Vagina (tissue), 2 donors: ENCODE measurements around the gene VMAC. TPM values are rescaled to one million over a fixed set of nuclear protein-coding genes. Genes with fewer than 3 reads are reported as not detected.
A peak's percentile ranks its signal among the peaks of the same experiment; 100 is the strongest.

ENCODE experiments used
- DNase-seq, 2 donors: peaks; one replicate each; pipeline ENCODE4 v3.0.0-alpha.2; 2017; ENCODE audit errors: extremely low spot score in 2 of 2
- H3K27ac ChIP-seq: fragments of 200-600 bp; sonication (generic); one replicate; pipeline ENCODE4 v1.5.1; 2019
- H3K27me3 ChIP-seq: fragments of 200-600 bp; sonication (generic); one replicate; pipeline ENCODE4 v1.5.1; 2019
- H3K36me3 ChIP-seq, 2 donors: fragments of 200-600 bp; sonication (generic); one replicate each; pipeline ENCODE4 v1.5.1; 2017 to 2019
- H3K4me1 ChIP-seq: fragments of 200-600 bp; sonication (generic); one replicate; pipeline ENCODE4 v1.5.1; 2019
- H3K4me3 ChIP-seq, 2 donors: fragments of 200-600 bp; sonication (generic); 1 replicate in 1 of 2; 2 replicates in 1 of 2; pipeline ENCODE4 v1.5.1; 2016 to 2019
- H3K9me3 ChIP-seq: fragments of 200-600 bp; sonication (generic); one replicate; pipeline ENCODE4 v1.5.1; 2019
- POLR2A ChIP-seq, 2 donors: fragments of 450-650 bp; IDR thresholded peaks; one replicate each; pipeline ENCODE4 v1.6.1; 2017; ENCODE audit warnings: antibody characterized with exemption in 2 of 2, mild to moderate bottlenecking in 2 of 2, moderate library complexity in 2 of 2
- POLR2AphosphoS5 ChIP-seq, 2 donors: sonication (generic); formaldehyde crosslinking; IDR thresholded peaks; one replicate each; pipeline ENCODE4 v1.9.0; 2017; ENCODE audit warnings: antibody characterized with exemption in 2 of 2, mild to moderate bottlenecking in 2 of 2, low read depth in 1 of 2; ENCODE audit not compliant: insufficient read depth in 1 of 2
- intact Hi-C: fragments of 100-400 bp; cut with DNase I; formaldehyde crosslinking; loops from one replicate; pipeline ENCODE4 v1.15.1; 2023
- total RNA-seq: library from RNA; depleted of rRNA; stranded (reverse); fragments of >200 nt; gene quantifications from one replicate; pipeline ENCODE4 v1.2.3, GENCODE V29; 2016
- TF ChIP-seq, protein P1 (sequence below), 3 experiments: fragments of 450-650 bp in 2 of 3; fragments of 200-600 bp in 1 of 3; sonication (generic) in 1 of 3; IDR thresholded peaks; one replicate each; pipeline ENCODE4 v1.5.1; 2017 to 2019; ENCODE audit warnings: antibody characterized with exemption in 3 of 3, mild to moderate bottlenecking in 2 of 3, moderate library complexity in 2 of 3

Gene VMAC
- total RNA-seq, 1 donor from 2014 or later, result 7.9 TPM

DNA sequence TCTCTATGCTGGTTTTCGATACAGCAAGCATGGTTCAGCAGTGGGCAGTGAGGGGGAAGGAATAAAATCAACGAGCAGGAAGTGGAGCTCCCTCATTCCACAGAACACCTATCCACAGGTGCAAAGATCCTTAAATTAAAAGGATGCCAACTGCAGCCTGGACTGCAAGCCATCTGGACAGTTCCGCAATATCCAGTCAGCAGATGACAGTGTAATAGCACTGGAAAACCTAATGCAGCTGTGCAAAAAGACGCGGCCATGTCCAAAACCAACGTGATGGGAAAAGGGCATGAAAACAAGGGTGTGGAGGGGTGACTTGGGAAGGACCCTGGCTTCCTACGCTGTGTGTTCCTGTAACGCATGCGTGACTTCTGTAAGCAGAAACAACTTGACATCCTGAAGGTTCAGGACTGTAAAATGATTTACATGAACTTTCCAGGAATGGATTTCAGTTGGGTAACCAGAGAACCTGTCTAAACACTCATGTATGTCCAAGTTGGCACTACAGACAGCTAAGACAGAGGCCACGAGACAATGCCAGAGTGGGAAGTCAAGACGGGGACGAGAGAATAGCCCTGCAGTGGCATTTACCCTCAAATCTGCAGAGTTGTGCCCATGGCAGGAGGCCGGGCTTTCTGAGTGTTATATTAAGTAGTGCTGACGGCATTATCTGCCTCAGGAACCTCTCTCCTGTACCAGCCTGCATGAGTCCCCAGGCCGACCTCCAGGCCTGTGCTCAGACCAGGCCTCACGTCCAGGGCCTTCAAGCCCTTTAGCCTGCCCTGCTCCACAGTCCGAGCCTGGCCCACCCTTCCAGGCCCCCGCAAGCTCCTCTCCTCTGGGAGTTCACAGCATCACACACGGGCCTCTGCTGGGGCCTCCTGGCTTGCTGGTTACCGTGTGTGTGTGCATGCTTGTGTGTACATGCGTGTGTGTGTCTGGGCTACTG is 35.9 kb downstream of the VMAC start:
- no peaks in the 10 kb centered on the region for H3K9me3 ChIP-seq
- intact Hi-C loops, result no loop called here
- TF ChIP-seq, protein P1, sequence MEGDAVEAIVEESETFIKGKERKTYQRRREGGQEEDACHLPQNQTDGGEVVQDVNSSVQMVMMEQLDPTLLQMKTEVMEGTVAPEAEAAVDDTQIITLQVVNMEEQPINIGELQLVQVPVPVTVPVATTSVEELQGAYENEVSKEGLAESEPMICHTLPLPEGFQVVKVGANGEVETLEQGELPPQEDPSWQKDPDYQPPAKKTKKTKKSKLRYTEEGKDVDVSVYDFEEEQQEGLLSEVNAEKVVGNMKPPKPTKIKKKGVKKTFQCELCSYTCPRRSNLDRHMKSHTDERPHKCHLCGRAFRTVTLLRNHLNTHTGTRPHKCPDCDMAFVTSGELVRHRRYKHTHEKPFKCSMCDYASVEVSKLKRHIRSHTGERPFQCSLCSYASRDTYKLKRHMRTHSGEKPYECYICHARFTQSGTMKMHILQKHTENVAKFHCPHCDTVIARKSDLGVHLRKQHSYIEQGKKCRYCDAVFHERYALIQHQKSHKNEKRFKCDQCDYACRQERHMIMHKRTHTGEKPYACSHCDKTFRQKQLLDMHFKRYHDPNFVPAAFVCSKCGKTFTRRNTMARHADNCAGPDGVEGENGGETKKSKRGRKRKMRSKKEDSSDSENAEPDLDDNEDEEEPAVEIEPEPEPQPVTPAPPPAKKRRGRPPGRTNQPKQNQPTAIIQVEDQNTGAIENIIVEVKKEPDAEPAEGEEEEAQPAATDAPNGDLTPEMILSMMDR (IDR thresholded peaks at IDR 0.05), result no peak
- TF ChIP-seq POLR2AphosphoS5 (IDR thresholded peaks at IDR 0.05; ENCODE audit: insufficient read depth in 1 of 2, low read depth in 1 of 2) (no peak), POLR2A (IDR thresholded peaks at IDR 0.05) (no peak)
- peaks cover 14% of the 10 kb centered on the region for H3K4me1 ChIP-seq
- no peaks in the 10 kb centered on the region for H3K27me3 ChIP-seq
- H3K27ac ChIP-seq, result no peak overlapping the region
- peaks cover 0 to 18% of the 10 kb centered on the region in 2 donors for H3K36me3 ChIP-seq
- no peak for DNase-seq
- H3K4me3 ChIP-seq, result no peak overlapping the region

DNA sequence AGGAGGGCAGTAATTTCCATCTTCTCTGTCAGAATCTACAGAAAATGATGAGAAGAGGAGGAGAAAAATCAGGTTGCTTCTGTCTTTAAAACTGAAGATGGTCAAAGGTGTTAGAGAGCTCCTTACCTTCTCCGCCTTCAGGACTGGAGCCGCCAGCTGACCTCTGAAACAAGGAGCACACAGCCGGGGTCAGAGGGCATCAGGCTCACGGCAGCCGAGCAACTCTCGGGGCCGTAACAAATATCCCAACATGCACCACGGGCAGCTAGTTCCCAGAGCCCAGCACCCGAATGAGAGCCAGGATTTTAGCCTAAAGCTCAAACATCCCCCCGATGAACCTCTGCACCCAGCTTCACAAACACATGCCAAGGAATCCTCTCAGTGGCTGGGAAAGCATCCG is 37.0 kb downstream of the VMAC start:
- Histone ChIP-seq H3K27me3 (no peaks in the 10 kb centered on the region), H3K36me3 (peaks cover 0 to 12% of the 10 kb centered on the region in 2 donors), H3K4me3 (no peak overlapping the region), H3K9me3 (no peaks in the 10 kb centered on the region), H3K27ac (no peak overlapping the region), H3K4me1 (peaks cover 15% of the 10 kb centered on the region)
- no peak for DNase-seq
- intact Hi-C loops, result no loop called here
- TF ChIP-seq, protein P1 (IDR thresholded peaks at IDR 0.05), result no peak
- TF ChIP-seq POLR2A (IDR thresholded peaks at IDR 0.05) (no peak), POLR2AphosphoS5 (IDR thresholded peaks at IDR 0.05; ENCODE audit: insufficient read depth in 1 of 2, low read depth in 1 of 2) (no peak)

DNA sequence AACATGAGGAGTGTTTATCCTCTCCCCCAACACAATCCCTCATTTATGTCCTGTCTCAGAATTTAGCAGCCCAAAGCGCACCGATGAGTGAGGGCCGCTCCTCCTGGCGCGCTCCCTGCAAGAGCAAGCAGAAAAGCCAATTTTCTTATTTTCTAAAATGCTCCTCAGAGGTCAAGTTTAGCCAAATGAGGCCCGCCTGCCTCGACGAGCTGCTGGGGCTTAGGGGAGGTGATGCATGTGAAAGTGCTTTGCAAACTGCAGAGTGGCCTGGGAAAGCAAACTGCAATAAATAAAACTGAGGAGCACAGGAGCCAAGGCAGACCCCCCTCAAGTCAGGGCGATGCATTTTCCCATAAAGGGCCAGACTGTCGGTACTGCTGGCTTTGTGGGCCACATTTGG is 38.4 kb downstream of the VMAC start:
- no peak for DNase-seq
- Histone ChIP-seq H3K4me3 (no peak overlapping the region), H3K4me1 (peaks cover 24% of the 10 kb centered on the region), H3K9me3 (no peaks in the 10 kb centered on the region), H3K36me3 (peaks cover 0 to 12% of the 10 kb centered on the region in 2 donors), H3K27ac (peak overlapping the region; percentile 5), H3K27me3 (no peaks in the 10 kb centered on the region)
- intact Hi-C loops, result no loop called here
- TF ChIP-seq POLR2AphosphoS5 (IDR thresholded peaks at IDR 0.05; ENCODE audit: insufficient read depth in 1 of 2, low read depth in 1 of 2) (no peak), POLR2A (IDR thresholded peaks at IDR 0.05) (no peak)
- TF ChIP-seq, protein P1 (IDR thresholded peaks at IDR 0.05), result no peak

DNA sequence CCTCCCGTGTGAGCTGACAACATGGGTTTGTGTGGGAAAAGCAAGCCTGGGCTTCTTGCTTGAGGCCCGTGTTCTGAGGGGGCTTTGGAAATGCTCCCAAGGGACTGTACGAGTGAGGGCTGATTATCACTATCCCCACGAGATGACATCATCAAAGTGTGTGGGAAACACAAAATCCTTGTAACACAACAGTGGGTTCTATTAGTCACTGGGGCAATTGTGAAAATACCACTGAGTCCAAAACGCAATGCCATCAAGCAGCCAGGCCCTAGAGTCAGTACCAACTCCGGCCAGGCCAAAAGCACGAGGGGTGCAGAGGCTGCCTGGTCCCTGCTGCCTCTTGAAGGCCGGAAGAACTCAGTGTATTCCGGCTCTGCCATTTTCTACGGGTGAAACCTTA is 39.0 kb downstream of the VMAC start:
- Histone ChIP-seq H3K36me3 (peaks cover 0 to 12% of the 10 kb centered on the region in 2 donors), H3K27ac (no peak overlapping the region), H3K4me3 (no peak overlapping the region), H3K4me1 (peaks cover 28% of the 10 kb centered on the region), H3K9me3 (no peaks in the 10 kb centered on the region), H3K27me3 (no peaks in the 10 kb centered on the region)
- intact Hi-C loops, result no loop called here
- no peak for TF ChIP-seq POLR2AphosphoS5 (IDR thresholded peaks at IDR 0.05; ENCODE audit: insufficient read depth in 1 of 2, low read depth in 1 of 2)
- no peak for DNase-seq

DNA sequence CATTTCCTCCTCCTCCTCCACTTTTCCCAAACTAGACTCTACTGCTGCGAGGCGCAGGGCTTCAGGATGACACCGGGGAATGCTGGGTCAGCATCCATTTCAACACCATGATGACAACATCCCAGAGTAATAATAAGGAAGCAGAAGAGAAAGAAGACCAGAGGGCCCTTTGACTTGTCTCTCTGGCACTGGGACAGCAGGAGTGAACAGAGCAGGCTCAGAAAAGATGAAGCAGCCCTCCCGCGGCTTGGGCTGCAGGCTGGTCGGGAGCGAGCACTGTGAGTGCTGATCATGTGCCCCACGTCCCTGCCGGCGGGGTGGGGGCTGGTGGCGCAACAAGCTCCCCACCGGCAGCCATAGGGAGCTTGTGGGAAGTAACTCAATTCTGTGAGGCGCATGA is 42.8 kb downstream of the VMAC start:
- peaks cover 59% of the 10 kb centered on the region for H3K4me1 ChIP-seq

More for the DNA sequence above, 42.8 kb downstream of the VMAC start:
- intact Hi-C loops, result no loop called here
- Histone ChIP-seq H3K9me3 (no peaks in the 10 kb centered on the region), H3K27ac (peak overlapping the region; percentile 56), H3K4me3 (peak overlapping the region in 1 of 2 donors; percentile 15), H3K27me3 (no peaks in the 10 kb centered on the region), H3K36me3 (no peaks in the 10 kb centered on the region)
- DNase-seq, result peak in 1 of 2 donors; percentile 93
- TF ChIP-seq POLR2AphosphoS5 (IDR thresholded peaks at IDR 0.05; ENCODE audit: insufficient read depth in 1 of 2, low read depth in 1 of 2) (peak; percentile 61 to 82), POLR2A (IDR thresholded peaks at IDR 0.05) (no peak)
- TF ChIP-seq, protein P1 (IDR thresholded peaks at IDR 0.05), result no peak
